DMS 273 (cell line): ENCODE results near the gene ADPRH.
A peak's percentile ranks its signal among the peaks of the same experiment; 100 is the strongest.
"Not testable (repeated sequence)": the region's sequence is repeated elsewhere in the genome, so short reads cannot be mapped to it uniquely, and the experiment has no call there.

Experiments used
- DNase-seq: peaks from one replicate; lab custom pipeline; 2025; ENCODE audit not compliant: unreplicated experiment; lab: John Stamatoyannopoulos, UW

Gene ADPRH

DNA sequence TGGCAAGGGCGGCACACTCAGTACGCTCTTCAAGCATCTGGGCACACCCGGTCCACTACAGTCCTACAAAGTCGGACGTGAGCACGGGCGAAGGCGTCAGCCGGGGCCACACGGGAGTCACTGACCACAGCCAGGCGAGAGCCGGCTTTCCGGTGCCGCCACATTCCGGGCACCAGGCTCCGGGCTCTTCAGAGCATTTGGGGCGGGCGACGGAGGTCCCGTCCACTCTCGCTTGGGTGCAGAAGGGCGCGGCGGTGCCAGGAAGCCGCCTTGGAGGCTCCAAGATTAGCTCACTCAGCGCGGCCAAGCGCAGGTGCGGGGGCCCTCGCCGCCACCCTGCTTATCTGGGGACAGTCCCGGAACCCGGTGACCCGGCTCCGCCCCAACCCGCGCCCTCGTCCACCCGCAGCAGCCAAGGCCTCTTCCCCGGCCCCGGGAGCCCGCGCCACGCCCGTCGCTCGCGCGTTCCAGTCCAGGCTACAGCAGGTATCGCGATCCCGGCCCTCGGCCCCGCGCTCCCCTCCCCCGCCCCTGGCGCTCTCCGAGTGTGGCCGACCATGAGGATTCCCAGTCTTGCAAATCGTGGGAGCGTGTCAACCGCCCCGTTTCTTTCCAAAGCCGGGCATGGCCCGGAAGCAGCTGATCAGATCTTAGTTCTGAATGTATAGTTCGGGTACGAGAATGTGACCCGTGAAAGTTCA, at the start of gene ADPRH:
ADPRH (plus strand) TSS at position 127 of the 701 bp plus-strand sequence. CDS start 2,678 bp downstream, outside the sequence.
- DNase-seq: peak; percentile 89

DNA sequence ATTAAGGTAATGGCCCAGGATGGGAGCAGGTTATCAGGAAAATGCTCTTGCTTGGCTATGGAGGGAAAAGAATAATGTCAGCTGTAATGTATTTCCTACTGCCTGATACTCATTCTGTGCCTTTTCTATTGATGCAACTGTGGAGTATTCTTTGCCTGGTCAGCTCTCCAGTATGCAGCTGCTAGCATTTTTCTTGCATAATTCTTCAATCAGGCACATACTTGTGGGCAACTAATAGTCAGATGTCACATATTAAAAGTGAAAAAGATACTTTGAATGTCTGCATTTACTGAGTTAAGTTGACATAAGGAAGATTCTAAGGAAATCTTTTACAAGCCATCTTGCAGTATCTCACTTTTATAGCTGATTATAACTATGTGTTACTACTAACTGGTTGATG, 49.4 kb upstream of the ADPRH start:
- no peak for DNase-seq

DNA sequence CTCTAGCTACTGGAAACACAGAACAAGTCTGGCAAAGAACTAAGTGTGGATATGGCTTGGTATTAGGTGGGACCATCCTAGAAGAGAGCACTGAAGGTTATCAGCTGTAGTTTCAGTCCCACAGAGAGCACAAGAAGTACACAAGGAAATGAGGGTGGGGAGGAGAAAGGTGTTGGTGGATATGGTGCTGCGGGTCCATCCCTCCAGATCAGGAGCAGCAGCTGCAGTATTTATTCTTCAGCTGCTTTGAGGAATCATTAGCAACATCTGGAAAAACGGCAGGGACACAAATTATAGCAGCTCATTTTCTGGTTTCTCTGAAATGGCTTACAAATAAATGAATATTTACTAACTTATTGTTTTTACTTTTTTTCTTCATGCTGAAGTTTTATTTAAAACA, 48.8 kb upstream of the ADPRH start:
- no peak for DNase-seq

DNA sequence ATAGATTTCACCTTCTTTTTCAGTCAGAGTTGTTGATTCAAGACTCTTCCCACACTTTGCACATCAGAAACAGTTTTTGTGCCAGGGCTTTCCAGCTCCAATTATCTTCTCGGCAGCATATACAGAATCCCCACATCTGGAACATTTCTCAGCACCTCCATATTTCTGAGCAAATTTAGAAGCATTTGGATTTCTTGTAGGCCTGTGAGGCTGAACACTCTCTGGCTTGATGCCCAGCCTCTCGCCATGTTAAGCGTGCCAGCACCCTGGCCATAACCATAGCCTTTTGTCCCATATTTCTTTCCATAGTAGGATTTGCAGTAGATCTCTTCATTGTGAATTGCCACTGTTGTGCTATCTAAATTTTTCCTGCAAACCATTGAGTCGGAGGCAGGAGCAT, 48.1 kb upstream of the ADPRH start:
- DNase-seq: no peak

DNA sequence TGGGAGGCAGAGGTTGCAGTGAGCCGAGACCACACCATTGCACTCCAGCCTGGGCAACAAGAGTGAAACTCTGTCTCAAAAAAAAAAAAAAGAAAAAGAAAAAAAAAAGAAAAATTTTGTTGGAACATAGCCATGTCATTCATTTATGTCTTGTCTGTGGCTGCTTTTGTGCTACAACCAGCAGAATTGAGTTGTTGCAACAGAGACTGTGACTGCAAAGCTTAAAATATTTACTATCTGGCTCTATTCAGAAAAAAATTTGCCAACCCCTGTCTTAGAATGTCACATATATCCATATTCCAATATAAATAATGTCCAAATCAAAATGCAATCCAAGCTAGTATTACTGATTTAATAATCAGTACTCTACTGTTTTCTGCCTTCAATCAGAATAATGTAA, 45.0 kb upstream of the ADPRH start:
- no peak for DNase-seq

DNA sequence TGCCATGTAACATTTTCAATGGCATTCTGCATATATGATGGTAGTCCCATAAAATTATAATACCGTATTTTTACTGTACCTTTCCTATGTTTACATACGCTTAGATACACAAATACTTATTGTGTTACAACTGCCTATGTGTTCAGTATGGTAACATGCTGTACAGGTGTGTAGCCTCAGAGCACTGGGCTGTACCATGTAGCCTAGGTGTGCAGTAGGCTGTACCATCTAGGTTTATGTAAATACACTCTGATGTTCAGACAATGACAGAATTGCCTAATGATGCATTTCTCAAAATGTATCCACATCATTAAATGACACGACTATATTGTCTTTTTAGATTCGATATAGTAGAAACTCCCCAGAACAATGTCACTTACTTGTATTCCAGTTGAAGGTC, 42.5 kb upstream of the ADPRH start:
- DNase-seq: no peak

DNA sequence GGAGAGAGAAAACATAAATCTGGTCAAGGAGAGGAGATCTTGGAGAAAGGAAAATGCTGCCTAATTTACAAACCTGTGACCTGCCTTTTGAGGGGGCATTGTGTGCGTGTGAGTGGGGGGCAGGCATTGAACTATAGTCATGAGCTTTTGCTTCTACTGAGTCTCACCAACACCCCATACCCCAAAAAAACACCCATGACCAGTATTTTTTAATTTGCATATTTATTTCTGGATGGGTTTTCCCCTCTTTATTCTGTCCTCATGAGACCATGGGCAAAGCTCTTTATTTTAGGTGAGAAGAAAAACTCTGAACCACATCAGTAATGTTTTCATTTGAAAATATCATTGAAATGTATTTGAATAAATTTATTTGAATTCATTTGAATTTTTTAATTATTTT, 40.5 kb upstream of the ADPRH start:
- no peak for DNase-seq

DNA sequence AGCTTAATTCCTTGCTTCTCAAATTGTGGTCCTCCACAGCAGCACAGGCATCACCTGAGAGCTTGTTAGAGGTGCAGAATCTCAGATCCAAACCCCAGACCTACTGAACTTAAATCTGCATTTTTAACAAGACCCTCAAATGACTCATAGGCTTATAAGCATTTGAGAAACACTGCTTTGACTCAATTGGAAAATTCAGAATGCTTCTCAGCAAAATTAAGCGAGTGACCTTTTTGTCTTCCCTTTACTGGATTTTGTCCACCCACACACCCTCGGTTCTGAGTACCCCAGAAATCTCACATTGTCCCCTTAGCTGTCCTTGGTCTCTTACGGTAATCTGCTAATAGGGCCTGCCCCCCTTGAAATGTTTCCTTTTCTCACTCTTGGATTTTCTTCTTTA, 37.7 kb upstream of the ADPRH start:
- DNase-seq: no peak

DNA sequence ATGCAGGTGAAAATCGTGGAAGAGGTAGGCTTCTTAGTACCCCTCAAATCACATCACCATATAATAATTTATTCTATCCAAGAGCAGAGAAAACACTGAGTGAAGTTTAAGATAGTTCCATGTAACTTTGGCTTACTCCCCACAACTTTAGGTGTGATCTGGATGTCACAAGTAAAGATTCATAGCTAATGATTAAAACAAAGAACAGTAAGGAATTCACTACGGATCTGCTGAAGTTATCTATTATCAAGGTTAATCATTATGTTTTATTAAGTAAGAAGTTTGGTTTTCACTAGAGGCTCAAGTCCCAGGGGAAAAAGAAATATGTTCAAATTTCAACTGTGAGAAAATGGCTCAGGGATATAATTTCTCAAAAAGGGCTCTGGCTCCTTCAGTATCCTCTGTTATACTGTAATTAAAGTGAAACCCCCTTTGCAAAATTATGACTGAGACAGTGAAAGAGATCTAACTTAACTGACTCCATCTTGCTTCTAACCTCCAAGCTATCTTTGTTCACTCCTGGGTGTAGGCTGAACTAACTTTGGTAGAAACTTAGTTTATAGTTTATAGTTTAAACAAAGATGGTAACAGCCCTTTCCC, 37.0 kb upstream of the ADPRH start:
- no peak for DNase-seq

DNA sequence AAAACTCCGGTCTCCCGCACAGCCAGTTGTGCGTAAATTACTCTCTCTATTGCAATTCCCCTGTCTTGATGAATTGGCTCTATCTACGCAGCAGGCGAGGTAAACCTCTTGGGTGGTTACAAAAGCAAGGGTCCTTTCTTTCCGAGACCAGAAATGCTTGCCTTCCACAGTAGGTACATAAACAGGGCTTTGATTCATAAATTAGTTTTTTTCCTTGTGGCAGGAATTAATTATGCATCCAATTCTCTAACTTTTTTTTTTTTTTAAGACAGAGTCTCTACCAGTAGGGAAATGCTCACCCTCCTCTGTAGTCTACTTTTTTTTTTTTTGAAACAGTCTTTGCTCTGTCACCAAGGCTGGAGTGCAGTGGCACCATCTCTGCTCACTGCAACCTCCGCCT, 36.1 kb upstream of the ADPRH start:
- no peak for DNase-seq

DNA sequence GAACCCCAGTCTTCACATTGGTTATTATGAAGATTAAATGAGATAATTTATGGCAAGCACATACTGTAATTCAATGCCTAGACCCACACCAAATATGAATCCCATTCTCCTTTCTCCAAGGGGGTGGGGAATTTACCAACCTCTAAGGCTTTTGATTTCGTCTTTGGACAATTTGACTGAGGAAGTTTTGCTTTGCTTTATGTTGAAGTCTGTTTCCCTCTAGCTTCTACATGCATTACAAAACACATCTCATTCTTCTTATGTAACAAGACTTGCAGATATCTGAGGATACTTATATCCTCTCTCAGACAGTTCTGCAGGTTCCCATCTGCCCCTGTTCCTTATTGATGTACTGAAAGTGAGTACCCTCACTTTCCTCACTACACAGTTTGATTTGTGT, 32.1 kb upstream of the ADPRH start:
- DNase-seq: no peak

DNA sequence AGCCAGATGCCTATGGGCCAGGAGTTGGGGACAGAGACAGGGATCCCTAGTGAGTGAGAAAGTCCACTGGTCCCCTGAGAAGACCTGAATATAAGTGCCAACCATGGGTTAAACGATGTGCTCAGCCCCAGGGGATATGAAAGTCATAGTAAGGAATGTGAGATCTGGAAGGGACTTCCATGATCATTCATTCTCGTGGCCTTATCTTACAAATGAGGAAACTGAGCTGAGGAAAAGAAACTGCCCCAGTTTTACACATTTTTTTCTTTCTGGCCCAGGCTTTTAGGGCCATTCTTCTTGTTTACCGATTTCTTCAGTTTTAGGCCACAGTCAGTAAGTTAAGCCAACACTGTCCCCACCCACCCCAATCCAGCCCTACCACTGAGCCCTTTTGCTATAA, 31.0 kb upstream of the ADPRH start:
- DNase-seq: no peak

DNA sequence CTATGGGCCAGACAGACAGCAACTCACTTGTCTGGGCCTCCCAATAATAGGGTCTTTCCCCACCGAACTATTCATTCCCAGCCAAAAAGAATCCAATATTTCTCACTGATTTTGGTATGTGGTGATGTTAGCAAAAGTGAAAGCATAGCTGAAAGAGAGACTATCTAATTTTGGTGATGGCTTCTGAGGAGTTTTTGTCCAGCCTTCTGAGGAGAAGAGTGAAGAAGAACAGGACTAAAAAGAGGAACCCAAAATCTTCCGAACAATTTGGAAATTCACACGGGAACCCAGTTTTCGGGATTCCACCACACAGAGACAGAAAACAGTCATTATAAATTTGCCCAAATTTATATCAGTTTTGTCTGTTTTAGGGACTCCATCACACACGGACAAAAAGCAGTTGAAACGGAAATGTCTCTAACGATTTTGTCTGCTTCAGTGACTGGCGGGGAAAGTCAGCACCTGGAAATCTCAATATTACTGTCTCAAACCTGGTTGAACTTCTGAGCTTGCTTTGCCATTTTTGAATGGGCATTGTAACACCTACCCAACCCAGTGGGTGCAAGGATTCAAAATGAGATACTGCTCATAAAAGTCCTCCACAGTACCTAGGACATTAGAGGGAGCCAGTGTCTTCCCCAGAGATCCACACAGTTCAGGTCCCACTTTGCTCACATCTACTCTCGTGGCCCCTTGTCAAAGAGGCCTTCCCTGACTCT, 28.9 kb upstream of the ADPRH start:
- no peak for DNase-seq

DNA sequence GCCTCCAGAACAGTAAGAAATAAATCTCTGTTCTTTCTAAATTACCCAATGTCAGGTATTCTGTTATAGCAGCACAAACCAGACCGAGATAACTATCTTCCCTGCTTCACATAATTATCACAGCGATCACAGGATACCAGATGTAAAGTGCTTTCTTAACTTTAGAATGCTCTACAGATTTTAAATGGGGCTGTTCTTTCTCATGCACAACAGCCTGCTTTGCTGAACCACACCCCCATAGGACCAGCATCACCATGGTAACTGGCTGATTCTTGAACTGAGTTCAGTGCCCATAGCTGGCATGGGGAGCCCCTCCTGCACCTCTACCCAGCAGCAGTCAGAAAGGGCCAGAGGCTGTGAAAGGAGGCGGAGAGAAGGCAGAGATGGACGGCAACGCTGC, 27.7 kb upstream of the ADPRH start:
- DNase-seq: no peak

DNA sequence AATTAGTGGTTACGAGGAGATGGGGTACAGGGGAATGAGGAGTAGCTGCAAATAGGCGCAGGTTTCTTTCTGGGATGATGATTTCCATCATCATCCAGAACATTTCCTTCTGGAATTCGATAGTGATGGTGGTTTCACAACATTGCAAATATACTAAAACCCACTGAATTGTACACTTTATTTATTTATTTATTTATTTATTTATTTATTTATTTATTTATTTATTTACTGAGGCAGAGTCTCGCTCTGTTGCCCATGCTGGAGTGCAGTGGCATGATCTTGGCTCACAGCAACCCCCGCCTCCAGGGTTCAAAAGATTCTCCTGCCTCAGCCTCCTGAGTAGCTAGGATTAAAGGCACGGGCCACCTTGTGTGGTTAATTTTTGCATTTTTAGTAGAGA, 26.4 kb upstream of the ADPRH start:
- not testable (repeated sequence) for DNase-seq

DNA sequence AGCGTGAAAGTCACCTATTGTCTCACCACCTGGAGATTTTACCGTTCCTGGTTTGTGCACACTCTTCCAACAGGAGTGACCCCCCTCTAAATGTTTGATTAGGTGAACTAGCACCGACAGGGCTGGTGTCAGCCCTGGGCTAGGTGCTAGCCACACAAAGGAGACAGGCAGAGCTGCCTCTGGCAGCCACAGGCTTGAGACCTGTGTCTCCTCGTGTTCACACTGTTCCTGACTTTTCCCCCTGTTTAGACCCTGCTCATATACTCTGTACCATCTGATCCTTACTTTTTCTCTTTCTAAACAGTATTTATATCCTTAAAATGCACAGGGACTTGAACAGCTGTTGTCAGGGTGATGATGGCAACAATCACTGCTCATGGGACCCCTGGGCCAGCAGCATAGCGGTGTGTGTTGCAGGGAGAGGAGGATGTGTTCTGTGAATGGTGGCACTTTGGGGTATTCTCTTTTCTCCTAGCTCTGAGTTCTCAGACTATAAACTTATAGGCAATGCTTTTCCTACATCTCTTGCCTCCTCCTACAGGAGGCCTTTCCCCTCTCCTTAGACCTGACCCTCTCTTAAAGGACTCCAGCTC, 25.4 kb upstream of the ADPRH start:
- no peak for DNase-seq

DNA sequence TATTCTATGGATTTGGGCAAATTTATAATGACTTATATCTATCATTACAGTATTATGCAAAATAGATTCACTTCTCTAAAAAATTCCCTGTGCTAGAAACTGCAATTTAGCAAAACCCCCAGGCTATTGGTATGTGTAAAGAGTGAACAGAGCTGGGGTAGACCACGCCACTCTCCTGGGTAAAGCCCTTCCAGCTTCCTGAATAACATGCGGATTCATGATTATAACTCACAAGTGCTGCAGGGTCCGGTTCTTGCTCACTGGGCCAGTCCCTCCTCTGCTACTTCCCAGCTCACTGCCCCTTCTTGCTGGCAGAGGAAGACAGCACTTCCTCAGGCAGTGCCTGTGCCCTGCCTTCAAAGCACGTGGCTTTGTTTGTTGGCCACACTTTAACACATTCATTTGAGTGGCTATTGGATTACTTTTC, 24.0 kb upstream of the ADPRH start:
- DNase-seq: no peak

DNA sequence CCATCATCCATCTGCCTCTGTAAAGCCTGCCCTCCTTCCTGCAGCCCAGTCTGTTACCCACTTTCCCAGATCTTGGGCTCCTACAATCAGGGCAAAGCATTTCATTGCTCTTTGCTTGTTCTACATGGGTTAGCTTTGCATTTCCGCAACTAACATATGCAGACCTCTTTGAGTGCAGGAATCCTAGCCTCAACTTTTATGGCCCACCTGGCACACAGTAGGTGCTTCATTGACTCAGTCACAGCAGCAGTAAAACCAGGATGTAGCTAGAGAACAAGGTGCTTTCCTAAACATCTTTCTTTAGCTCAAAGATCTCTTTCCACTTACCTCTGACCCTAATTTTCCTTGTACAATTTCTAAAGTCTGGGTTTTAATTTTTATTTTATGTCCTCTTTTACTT, 23.4 kb upstream of the ADPRH start:
- DNase-seq: no peak

DNA sequence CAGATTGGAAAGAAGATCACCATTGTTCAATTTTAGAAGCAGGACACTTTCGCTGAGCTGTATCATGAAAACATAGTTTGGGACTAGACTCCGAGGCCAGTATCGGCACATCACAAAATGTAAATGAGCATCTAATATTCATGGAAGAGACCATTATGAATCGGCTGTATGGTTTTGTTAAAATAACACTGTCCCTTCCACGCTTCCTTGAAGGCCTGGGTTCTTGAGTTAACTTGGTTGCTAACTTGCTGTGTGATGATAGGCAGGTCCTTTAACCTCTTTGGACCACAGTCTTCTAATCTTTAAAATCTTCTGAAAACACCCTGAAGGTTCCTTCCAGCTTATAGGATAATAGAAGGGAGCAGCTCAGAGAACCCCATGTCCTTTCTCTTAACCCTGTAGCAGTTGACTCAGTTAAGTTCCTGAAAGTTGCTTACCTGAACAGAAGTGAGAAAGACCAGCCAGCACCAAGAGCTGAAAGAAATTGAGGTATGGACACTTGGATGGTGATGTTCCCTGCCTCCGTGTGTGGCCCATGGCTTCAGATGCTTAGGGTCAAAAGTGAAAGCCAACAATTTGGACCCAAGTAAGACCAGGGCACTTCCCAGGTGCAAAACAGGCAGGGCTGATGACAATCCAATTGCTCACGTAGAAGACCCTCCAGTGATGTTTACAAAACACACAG, 22.0 kb upstream of the ADPRH start:
- no peak for DNase-seq

DNA sequence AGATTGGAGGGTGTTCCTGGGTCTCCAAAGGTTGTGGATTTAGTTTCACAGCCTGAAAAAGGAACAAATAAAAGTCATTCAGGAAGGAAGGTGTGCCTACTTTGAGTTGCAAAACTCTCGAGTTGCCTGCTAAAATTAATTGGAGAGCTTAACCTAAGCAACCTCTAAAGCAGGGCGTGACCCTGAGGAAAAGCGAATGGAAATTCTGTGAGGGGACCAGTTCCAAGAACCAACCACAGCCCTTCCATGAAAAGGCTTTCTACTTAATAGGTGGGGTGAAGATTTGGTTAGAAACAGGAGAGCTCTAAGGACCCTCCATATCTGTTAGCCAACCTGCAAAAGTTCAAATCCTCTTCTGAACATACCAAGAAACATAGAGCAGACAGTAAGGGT, 21.4 kb upstream of the ADPRH start:
- no peak for DNase-seq

DNA sequence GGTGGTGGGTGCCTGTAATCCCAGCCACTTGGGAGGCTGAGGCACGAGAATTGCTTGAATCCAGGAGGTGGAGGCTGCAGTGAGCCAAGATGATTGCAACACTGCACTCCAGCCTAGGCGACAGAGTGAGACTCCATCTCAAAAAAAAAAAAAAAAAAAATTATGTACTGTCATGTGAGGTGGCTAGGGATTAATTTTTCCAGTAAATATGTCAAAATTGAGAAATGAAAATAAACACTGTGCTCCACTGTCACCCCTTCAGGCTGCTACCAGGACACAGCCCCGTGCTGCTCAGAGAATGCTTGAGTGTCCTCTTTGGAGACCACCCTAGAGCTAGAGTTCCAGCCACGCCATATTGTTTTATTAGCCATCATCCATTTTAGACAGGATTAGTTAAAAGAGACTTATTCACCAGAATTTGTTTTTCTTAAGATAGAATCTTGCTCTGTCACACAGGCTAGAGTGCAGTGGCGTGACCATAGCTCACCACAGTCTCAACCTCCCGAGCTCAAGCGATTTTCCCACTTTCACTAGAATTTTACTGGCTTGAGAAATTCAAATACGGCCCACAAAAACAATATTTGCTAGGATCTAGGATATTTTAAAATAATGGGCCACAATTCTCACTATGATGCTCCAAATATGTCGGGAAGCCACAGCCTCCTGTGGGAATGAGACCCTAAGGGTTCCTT, 20.5 kb upstream of the ADPRH start:
- no peak for DNase-seq
